ENCODE data around the gene PROSER2.
A peak's percentile ranks its signal among the peaks of the same experiment; 100 is the strongest.
"Not testable (repeated sequence)": the region's sequence is repeated elsewhere in the genome, so short reads cannot be mapped to it uniquely, and the experiment has no call there.

The PROSER2 gene

DNA sequence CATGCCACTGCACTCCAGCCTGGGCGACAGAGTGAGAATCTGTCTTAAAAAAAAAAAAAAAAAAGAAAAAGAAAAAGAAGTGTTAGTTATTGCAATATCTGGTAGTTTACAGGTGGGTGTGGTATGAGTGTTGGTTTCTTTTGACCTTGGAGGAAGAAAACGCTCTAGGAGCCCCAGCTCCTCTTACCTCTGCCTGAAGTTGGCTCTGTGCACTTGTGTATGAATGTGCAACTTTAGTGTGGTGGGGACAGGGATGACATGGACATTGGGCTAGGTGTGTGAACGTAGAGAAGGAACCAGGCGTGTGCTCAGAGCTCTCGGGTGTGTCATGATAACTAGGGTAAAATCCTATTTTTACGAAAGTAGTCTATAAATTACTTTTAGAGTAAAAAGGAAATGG, 11.9 kb downstream of the PROSER2 start:
- no peak for TF ChIP-seq GATA1 (IDR thresholded peaks at IDR 0.05; ENCODE audit: low read depth, low read length)
- no peak for TF ChIP-seq POLR2A (IDR thresholded peaks at IDR 0.05; ENCODE audit: low read length)
- DNase-seq, result no peak

DNA sequence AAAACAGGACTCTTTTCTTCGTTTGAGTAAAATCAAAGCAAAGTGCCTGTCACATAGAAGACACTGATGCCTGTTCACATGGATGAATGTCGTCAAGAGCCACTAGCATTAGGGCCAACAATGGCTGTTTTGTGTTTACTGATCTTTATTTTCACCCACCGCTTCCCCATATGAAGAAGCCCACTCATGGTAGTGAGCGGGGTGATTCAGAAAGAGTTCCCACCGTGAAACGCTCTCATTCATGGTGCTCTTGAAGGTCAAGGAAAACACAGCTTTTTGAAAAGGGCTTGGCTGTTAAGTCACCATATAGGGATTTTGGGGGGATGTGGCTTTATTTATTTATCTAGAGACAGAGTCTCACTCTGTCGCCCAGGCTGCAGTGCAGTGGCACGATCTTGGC, 12.5 kb downstream of the PROSER2 start:
- TF ChIP-seq POLR2A (IDR thresholded peaks at IDR 0.05; ENCODE audit: low read length) (no peak), GATA1 (IDR thresholded peaks at IDR 0.05; ENCODE audit: low read depth, low read length) (no peak)
- no peak for DNase-seq

DNA sequence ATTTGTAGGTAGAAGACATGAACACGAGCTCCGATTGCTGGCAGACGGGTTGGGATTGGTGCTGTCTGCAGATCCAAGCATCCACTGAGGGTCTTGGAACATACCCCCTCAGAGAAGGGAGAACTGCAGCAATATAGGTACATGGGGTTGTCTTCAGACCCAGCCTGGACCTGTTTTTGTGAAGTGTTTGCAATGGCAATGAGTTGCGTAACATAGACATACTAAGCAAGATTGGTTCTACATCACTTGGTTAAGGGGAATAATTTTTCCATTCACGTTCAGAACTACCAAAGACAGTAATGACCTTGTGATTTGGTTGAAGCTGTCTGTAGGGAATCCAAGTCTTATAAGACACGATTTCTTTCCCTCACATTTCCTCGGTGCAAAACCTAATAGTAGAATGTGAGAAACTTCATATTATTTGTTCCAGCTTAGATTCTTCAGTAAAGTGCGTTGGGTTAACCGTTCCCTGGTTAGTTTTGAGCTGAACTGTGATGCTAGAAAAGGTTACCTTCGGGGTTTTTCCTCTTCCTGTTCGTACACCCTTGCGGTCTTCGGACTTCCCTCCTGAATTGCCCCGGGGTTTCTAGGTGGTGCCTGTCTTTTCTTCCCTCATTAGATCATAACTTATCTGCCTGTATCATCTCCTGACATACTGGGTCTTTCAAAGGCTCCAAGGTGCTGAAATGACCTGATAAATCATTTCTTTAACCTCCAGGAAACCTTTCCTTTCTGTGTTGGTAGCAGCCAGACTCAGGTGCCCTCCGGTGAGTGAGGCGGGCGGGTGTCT, 14.4 kb downstream of the PROSER2 start:
- no peak for DNase-seq
- TF ChIP-seq POLR2A (IDR thresholded peaks at IDR 0.05; ENCODE audit: low read length) (no peak), GATA1 (IDR thresholded peaks at IDR 0.05; ENCODE audit: low read depth, low read length) (no peak)

DNA sequence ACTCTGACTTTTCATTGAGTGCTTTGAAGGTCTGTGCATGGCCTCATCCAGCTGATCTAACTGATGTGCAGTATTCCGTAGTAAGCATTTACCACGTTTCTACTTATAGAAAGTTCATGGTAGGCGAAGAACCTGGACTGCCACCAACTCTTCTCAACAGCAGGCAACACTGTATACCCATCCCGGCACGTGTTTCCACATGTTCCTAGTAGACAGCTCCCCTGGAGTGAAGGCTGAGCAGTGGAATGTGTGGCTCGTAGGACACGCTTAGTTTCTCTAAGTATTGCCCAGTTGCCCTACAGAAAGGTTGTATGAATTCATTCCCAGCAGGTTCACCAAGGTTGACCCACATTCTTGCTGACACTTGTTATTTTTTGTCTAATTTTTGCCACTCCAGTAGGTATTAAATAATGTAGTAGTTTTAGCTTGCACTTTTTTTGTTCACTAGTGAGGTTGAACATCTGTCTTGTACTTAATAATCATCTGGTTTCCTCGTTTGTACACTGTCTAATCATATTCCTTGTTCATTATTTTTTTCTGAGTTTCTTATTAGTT, 15.2 kb downstream of the PROSER2 start:
- TF ChIP-seq POLR2A (IDR thresholded peaks at IDR 0.05; ENCODE audit: low read length) (no peak), GATA1 (IDR thresholded peaks at IDR 0.05; ENCODE audit: low read depth, low read length) (no peak)
- DNase-seq, result no peak

DNA sequence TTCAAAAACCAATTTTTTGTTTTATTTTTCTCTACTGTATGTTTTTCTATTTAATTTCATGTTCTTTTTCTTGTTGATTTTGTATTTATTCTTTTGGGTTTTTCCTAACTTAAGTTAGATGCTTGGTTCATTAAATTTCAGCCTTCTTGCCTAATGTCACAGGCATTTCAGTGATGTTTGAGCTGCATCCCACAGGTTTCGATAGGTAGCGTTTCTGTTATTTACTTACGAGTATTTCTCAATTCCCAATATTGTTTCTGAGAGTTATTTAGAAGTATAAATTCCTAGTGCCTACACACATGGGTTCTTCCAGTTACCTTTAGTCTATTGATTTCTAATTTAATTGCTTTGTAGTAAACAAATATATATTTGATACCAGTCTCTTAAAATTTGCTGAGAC, 18.2 kb downstream of the PROSER2 start:
- no peak for DNase-seq
- TF ChIP-seq GATA1 (IDR thresholded peaks at IDR 0.05; ENCODE audit: low read depth, low read length) (no peak), POLR2A (IDR thresholded peaks at IDR 0.05; ENCODE audit: low read length) (no peak)

DNA sequence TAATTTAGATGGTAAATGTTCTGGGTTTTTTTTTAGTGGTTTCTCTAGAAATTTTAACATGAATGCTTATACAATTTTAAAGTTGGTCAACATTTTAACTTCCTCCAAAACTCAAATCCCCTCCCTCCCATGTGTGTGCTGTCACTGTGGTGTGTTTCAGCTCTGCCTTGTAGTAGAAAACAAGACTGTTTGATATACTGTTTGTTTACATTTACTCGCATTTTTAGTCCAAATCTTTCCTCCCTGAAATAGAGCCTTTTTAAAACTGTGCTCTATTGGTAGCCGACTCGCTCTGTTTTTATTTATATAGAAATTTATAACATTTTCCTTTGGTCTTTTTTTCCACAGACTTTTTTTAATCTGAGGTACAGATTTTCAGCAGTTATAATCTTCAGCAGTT, 19.3 kb downstream of the PROSER2 start:
- no peak for TF ChIP-seq GATA1 (IDR thresholded peaks at IDR 0.05; ENCODE audit: low read depth, low read length)
- DNase-seq, result no peak

DNA sequence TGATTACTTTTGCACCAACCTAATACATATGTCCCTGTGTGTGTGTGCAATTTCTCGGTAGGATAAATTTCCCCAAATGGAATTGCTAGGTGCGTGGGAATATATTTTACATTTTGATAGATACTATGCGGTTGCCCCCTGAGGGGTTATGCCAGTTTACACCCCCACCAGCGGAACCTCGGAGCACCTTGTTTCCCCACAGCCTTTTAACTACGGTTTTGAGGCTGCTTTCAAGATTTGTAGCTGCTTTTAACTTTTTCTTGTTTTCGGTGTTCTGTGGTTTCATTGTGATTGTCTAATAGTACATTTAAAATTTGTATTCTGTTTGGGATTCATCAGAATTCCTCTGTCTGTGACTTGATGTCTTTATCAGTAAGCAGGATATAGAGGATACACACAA, 22.0 kb downstream of the PROSER2 start:
- TF ChIP-seq POLR2A (IDR thresholded peaks at IDR 0.05; ENCODE audit: low read length), result no peak
- no peak for TF ChIP-seq GATA1 (IDR thresholded peaks at IDR 0.05; ENCODE audit: low read depth, low read length)
- no peak for DNase-seq

DNA sequence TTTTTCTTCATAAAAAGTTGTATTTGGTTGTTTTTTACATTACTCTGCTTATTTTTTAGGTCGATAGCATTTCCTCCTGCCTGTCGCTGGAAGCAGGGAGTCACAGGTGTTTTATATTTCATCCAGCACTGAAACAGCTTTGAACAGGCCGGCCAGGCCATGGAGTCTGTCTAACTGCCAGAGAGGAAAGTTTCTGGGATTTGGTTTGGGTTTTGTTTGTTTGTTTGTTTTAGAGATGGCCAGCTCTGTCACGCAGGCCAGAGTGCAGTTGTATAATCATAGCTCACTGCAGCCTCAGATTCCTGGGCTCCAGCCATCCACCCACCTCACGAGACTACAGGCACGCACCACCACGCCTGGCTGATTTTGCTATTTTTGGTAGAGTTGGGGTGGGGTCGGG, 23.4 kb downstream of the PROSER2 start:
- no peak for DNase-seq
- no peak for TF ChIP-seq POLR2A (IDR thresholded peaks at IDR 0.05; ENCODE audit: low read length)
- TF ChIP-seq GATA1 (IDR thresholded peaks at IDR 0.05; ENCODE audit: low read depth, low read length), result no peak

DNA sequence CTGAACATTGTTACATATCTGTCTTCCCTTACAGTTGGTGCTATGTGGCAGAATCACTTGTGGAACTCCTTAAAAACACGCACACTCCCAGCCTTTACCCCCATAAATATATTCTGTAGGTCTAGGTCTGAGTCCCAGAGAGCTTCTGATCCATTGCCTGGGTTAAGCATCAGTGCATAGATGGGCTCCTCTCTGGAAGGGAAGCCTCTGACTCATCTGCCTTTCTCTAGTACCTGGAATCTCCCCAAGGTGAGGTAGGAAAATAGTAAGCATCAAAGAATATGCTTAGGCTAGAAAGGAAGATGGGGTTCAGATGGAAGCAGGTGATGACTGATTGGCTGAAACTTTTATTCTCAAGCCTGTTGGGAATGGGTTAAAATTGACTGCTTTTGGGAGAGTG, 26.1 kb downstream of the PROSER2 start:
- no peak for TF ChIP-seq POLR2A (IDR thresholded peaks at IDR 0.05; ENCODE audit: low read length)
- TF ChIP-seq GATA1 (IDR thresholded peaks at IDR 0.05; ENCODE audit: low read depth, low read length), result no peak
- DNase-seq, result no peak

DNA sequence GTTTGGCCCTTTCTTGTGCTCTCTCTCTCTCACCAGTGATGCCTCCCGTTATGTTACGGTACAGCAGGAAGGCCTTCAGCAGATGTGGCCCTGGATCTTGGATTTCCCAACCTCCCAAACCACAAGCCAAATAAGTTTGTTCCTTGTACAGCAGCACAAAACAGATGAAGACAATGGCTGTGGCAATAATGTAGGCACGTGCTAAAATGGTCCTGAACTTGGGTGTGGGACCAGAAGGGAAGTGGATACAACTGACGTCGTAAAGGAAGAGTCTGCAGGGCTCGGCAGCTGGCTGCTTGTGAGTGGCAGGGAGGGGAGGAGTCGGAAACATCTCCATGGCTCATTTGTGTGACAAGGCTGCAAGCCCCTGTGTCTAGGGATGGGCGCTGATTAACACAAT, 26.8 kb downstream of the PROSER2 start:
- TF ChIP-seq GATA1 (IDR thresholded peaks at IDR 0.05; ENCODE audit: low read depth, low read length) (no peak), POLR2A (IDR thresholded peaks at IDR 0.05; ENCODE audit: low read length) (no peak)
- no peak for DNase-seq

DNA sequence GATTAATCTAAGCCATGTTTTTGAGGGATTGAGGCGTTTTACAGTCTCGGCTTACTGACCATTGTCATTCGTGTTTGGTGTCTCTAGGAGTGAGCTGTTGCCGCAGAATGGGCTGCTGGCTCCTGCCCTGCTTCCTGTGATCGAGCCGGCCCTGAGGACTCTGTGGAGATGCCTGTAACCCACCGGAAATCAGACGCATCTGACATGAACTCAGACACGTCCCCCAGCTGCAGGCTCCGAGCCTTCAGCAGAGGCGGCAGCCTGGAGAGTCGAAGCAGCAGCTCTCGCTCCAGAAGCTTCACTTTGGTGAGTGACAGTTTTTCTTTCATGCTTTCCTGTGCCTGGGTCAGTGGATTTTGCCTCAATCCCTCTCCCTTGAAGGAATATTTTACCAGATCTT, 28.8 kb downstream of the PROSER2 start:
- DNase-seq, result no peak
- TF ChIP-seq POLR2A (IDR thresholded peaks at IDR 0.05; ENCODE audit: low read length) (no peak), GATA1 (IDR thresholded peaks at IDR 0.05; ENCODE audit: low read depth, low read length) (no peak)

DNA sequence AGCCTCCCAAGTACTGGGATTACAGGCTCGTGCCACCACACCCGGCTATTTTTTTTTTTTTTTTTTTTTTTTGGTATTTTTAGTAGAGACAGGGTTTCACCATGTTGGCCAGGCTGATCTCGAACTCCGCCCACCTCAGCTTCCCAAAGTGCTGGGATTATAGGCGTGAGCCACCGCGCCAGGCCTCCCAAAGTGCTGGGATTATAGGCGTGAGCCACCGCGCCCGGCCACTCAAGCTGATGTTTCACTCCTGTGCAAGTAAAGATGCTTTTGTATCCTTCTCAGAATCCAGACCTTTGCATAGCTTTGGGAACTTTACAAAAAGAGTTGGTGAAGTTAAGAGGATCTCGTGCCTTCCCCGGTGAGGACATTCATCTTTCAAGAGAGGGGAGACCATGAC, 29.5 kb downstream of the PROSER2 start:
- DNase-seq, result not testable (repeated sequence)

DNA sequence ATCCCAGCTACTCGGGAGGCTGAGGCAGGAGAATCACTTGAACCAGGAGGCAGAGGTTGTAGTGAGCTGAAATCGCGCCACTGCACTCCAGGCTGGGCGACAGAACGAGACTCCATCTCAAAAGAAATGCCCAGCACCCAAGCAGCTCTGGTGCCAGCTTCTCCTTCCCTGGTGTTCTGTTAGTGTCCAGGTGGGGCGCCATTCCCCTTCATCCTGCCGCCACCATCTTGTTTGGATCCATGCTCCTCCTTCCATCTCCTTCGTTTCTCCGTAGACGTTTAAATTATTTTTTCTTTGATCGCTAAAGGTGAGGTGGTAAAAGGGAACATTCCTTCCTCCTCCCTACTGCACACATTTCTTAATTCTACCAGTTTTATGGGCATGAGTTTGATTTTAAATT, 30.3 kb downstream of the PROSER2 start:
- DNase-seq, result peak; percentile 22 to 38
- no peak for TF ChIP-seq GATA1 (IDR thresholded peaks at IDR 0.05; ENCODE audit: low read depth, low read length)
- no peak for TF ChIP-seq POLR2A (IDR thresholded peaks at IDR 0.05; ENCODE audit: low read length)

DNA sequence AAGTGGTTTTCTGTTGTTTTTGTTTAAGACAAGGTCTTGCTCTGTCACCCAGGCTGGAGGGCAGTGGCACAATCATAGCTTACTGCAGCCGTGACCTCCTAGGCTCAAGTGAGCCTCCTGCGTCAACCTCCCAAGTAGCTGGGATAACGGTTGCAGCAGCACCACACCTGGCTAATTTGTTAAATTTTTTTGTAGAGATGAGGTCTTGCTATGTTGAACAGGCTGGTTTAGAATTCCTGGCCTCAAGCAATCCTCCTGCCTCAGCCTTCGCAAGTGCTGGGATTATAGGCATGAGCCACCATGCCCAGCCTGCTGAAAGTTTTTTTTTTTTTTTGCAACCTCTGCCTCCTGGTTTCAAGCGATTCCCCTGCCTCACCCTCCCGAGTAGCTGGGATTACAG, 31.1 kb downstream of the PROSER2 start:
- TF ChIP-seq POLR2A (IDR thresholded peaks at IDR 0.05; ENCODE audit: low read length) (no peak), GATA1 (IDR thresholded peaks at IDR 0.05; ENCODE audit: low read depth, low read length) (no peak)
- no peak for DNase-seq

DNA sequence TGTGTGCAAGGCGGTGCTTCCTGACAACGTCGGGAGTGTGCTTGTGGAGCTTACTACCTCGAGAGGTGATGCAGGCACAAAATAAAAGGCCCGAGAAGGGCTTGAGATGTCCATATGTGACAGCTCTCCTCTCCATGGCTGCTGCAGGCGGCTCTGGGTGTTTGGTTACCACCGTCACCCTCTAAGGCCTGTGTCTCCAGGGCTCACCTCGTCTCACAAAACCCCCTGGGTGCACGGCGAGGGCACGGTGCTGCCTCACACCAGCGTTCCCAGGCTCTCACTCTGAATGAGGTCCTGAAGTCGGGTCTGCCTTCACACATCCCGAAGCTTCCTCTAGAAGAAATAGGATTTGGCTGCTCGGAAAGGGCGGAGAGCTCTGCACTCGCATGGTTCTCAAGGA, 32.9 kb downstream of the PROSER2 start:
- DNase-seq, result no peak

More for the DNA sequence above, 32.9 kb downstream of the PROSER2 start:
- no peak for TF ChIP-seq POLR2A (IDR thresholded peaks at IDR 0.05; ENCODE audit: low read length)
- no peak for TF ChIP-seq GATA1 (IDR thresholded peaks at IDR 0.05; ENCODE audit: low read depth, low read length)
